CD4-positive, alpha-beta memory T cell (primary cell): Measurements from ENCODE around the gene ITPKA. TPM values are rescaled to one million over a fixed set of nuclear protein-coding genes. Genes with fewer than 3 reads are reported as not detected.

Experiments
- polyA plus RNA-seq, 2 donors: library from polyadenylated mRNA; unstranded; fragments of 300-500 nt; fragmentation: Illumina TruSeq; gene quantifications; one replicate each; pipeline ENCODE4 v1.2.3, GENCODE V29; 2021
- total RNA-seq, 2 experiments: library from RNA; stranded (reverse); gene quantifications; one replicate each; pipeline ENCODE4 v1.2.3, GENCODE V29; 2021

ITPKA gene
- total and polyA plus RNA-seq, 4 experiments from 2014 or later, result 0.23 to 0.46 (median 0.36) TPM; not detected in 1

Other genes starting within 250 kb of the ITPKA start
- gene OIP5, start 161.3 kb upstream of the ITPKA start, total RNA-seq, result under 1 TPM; 0.52 to 0.72 TPM
- under 1 TPM; 0.70 to 0.76 TPM for gene OIP5, start 161.3 kb upstream of the ITPKA start, polyA plus RNA-seq
- 1 to 10 TPM; 3.5 to 4.2 TPM for gene NUSAP1, start 161.0 kb upstream of the ITPKA start, total RNA-seq
- 1 to 10 TPM; 1.8 to 4.4 TPM for gene NUSAP1, start 161.0 kb upstream of the ITPKA start, polyA plus RNA-seq
- gene NDUFAF1, start 91.4 kb upstream of the ITPKA start, total RNA-seq, result 10 to 100 TPM; 14.2 to 15.8 TPM
- 10 to 100 TPM; 19.1 to 23.9 TPM for gene NDUFAF1, start 91.4 kb upstream of the ITPKA start, polyA plus RNA-seq
- 10 to 100 TPM; 31.9 to 35.9 TPM for gene RTF1, start 76.8 kb upstream of the ITPKA start, total RNA-seq
- gene RTF1, start 76.8 kb upstream of the ITPKA start, polyA plus RNA-seq, result 10 to 100 TPM in 1 of 2 donors, 1 to 10 TPM in 1; 7.4 to 29.6 TPM
- gene LTK, start 20.0 kb downstream of the ITPKA start, total RNA-seq, result 1 to 10 TPM; 3.7 to 3.8 TPM
- gene LTK, start 20.0 kb downstream of the ITPKA start, polyA plus RNA-seq, result 1 to 10 TPM; 1.9 to 5.1 TPM
- 10 to 100 TPM; 50.6 to 52.2 TPM for gene RPAP1, start 50.4 kb downstream of the ITPKA start, total RNA-seq
- 10 to 100 TPM in 1 of 2 donors, 1 to 10 TPM in 1; 5.5 to 18.2 TPM for gene RPAP1, start 50.4 kb downstream of the ITPKA start, polyA plus RNA-seq
- gene TYRO3, start 65.3 kb downstream of the ITPKA start, total RNA-seq, result under 1 TPM; 0.17 to 0.36 TPM
- under 1 TPM in 1 of 2 donors, not detected in 1; 0.11 TPM for gene TYRO3, start 65.3 kb downstream of the ITPKA start, polyA plus RNA-seq
- gene MGA, start 166.5 kb downstream of the ITPKA start, total RNA-seq, result 10 to 100 TPM; 70.1 to 74.9 TPM
- gene MGA, start 166.5 kb downstream of the ITPKA start, polyA plus RNA-seq, result 10 to 100 TPM in 1 of 2 donors, 1 to 10 TPM in 1; 6.6 to 20.7 TPM